ENCODE data around the gene GFM1.

The GFM1 gene

DNA sequence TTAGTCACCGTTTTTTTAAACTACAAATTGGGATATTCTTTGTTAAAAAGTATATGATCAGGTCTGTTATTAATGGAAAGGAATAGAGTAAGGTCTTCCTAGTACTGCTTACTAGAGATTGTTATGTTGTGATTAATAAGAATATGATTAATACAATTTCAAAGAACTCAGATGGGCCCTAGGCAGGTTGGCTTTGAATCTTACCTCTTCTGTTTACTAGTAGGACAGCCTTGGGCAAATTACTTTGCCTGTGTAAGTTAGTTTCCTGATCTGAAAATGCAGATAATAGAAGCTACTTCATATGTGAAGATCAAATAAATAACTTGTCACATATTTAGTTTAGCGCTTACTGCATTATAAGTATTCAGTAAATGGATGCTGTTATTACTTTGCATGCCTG, 6.9 kb downstream of the GFM1 start:
- no CpG with 5 or more reads among the region's 2 CpGs for WGBS (ENCODE audit: insufficient coverage, insufficient read length)
- H3K36me3 ChIP-seq (ENCODE audit: control insufficient read depth, insufficient read depth, low read length): peaks cover 3% of the 10 kb centered on the region; the same call in 1 of the 2 replicates
- no peak for DNase-seq (ENCODE audit: low read depth, low spot score)

DNA sequence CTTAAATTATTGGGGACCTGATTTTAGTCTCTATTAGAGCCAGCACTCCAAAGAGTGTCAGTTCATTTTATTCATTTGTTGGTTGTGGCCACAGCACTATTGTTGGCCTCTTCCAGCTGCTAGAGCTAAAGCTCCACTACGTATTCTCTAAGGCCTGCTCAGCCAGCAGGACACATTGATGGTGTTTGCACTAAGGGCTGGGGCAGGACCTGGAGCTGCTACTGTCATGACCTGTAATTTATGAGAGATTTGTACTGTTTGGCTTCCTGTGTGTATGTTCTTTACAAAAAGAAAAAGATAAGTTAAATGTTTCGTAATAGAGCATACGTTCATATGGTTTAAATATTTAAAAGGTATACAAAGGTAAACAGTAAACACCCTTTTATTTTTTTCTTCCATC, 8.1 kb downstream of the GFM1 start:
- no peak for DNase-seq (ENCODE audit: low read depth, low spot score)
- 100% methylated on average over 2 of the region's 3 CpGs for WGBS (ENCODE audit: insufficient coverage, insufficient read length)
- Histone ChIP-seq H3K27me3 (ENCODE audit: control insufficient read depth, insufficient read depth, low read length) (no peaks in the 10 kb centered on the region), H3K27ac (ENCODE audit: low read length) (no peak overlapping the region), H3K4me3 (ENCODE audit: low read length) (no peak overlapping the region), H3K4me1 (ENCODE audit: control insufficient read depth, insufficient read depth, low read length) (no peaks in the 10 kb centered on the region), H3K9me3 (ENCODE audit: control insufficient read depth, insufficient read depth, low read length) (no peaks in the 10 kb centered on the region), H3K36me3 (ENCODE audit: control insufficient read depth, insufficient read depth, low read length) (no peaks in the 10 kb centered on the region; the same call in 1 of the 2 replicates)

More for the DNA sequence above, 6.9 kb downstream of the GFM1 start:
- no peaks in the 10 kb centered on the region for H3K9me3 ChIP-seq (ENCODE audit: control insufficient read depth, insufficient read depth, low read length)
- no peak overlapping the region for H3K4me3 ChIP-seq (ENCODE audit: low read length)
- no peak overlapping the region for H3K27ac ChIP-seq (ENCODE audit: low read length)
- no peaks in the 10 kb centered on the region for H3K4me1 ChIP-seq (ENCODE audit: control insufficient read depth, insufficient read depth, low read length)
- H3K27me3 ChIP-seq (ENCODE audit: control insufficient read depth, insufficient read depth, low read length): no peaks in the 10 kb centered on the region

DNA sequence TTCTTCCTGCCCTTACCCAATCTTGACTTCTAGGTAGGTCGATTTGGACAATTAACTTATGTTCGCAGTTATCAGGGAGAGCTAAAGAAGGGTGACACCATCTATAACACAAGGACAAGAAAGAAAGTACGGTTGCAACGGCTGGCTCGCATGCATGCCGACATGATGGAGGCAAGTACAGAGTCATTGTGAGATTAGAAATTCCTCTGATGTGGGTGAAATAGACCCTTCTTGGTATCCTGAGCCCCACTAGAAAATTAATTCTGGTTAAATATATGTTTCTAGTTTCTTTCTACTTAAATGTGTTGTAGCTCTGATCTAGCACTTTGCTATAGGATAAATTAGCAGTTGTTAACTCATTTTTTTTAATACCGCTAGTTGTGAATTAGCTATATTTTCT, 14.6 kb downstream of the GFM1 start:
- Histone ChIP-seq H3K36me3 (ENCODE audit: control insufficient read depth, insufficient read depth, low read length) (no peaks in the 10 kb centered on the region; the same call in 1 of the 2 replicates), H3K4me1 (ENCODE audit: control insufficient read depth, insufficient read depth, low read length) (no peaks in the 10 kb centered on the region), H3K27ac (ENCODE audit: low read length) (no peak overlapping the region)

DNA sequence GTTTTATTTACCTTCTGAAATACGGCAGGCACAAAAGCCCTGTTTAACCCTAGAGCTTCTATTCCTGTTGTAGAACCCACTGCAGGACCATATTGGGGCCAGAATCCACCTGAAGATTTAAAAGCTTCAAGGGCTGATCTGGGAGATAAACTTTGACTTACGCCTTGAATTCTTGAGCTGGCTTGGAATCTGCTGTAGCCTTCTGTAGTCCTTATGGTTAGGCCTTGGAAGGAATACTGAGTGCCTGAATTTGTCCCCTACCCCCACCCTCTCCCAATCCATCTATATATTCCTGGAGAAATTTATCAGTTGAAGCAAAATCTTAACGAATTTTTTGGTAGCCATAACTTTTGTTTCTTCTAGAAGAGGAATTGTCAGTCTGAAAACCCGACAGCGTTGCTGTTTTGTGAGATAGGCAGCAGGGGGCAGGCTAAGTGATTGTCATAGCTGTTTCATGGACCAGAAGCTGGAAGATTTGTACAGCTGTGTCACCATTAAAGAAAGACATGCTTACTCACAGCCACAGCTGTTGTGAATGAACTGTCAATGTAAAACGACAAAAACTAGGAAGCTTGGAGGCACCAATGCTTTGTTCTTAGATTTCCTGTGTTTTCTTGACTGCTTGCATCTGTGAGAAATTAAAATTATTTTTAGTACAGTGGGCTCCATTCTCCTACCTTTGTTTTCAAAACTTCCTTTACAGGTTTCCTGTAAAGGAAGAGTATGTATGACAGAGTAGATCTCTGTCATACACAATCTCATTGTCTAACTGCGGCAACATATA, 15.3 kb downstream of the GFM1 start:
- WGBS (ENCODE audit: insufficient coverage, insufficient read length): no CpG with 5 or more reads among the region's 7 CpGs
- H3K27ac ChIP-seq (ENCODE audit: low read length): no peak overlapping the region
- DNase-seq (ENCODE audit: low read depth, low spot score): no peak

More for the DNA sequence above, 14.6 kb downstream of the GFM1 start:
- WGBS (ENCODE audit: insufficient coverage, insufficient read length): no CpG with 5 or more reads among the region's 7 CpGs
- H3K27me3 ChIP-seq (ENCODE audit: control insufficient read depth, insufficient read depth, low read length): no peaks in the 10 kb centered on the region
- no peak for DNase-seq (ENCODE audit: low read depth, low spot score)
- H3K9me3 ChIP-seq (ENCODE audit: control insufficient read depth, insufficient read depth, low read length): no peaks in the 10 kb centered on the region
- H3K4me3 ChIP-seq (ENCODE audit: low read length): no peak overlapping the region

DNA sequence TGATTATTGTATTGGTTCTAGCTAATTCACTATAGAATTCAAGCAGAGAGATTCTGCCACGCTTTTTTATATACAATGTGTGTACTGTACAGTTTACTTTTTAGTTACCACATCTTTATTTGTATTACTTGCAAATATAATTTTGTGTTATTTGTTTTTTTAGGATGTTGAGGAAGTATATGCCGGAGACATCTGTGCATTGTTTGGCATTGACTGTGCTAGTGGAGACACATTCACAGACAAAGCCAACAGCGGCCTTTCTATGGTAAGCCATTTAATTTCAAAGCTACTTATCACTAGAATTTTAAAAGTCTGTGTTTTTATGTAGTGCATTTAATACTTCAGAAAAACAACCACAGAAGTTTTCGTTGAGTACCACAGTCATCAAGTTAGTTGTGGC, 16.4 kb downstream of the GFM1 start:
- no peaks in the 10 kb centered on the region for H3K4me1 ChIP-seq (ENCODE audit: control insufficient read depth, insufficient read depth, low read length)
- no peaks in the 10 kb centered on the region; the same call in 1 of the 2 replicates for H3K36me3 ChIP-seq (ENCODE audit: control insufficient read depth, insufficient read depth, low read length)
- no CpG with 5 or more reads among the region's 4 CpGs for WGBS (ENCODE audit: insufficient coverage, insufficient read length)
- H3K27ac ChIP-seq (ENCODE audit: low read length): no peak overlapping the region
- no peaks in the 10 kb centered on the region for H3K9me3 ChIP-seq (ENCODE audit: control insufficient read depth, insufficient read depth, low read length)
- H3K27me3 ChIP-seq (ENCODE audit: control insufficient read depth, insufficient read depth, low read length): no peaks in the 10 kb centered on the region
- H3K4me3 ChIP-seq (ENCODE audit: low read length): no peak overlapping the region
- no peak for DNase-seq (ENCODE audit: low read depth, low spot score)

More for the DNA sequence above, 15.3 kb downstream of the GFM1 start:
- Histone ChIP-seq H3K4me3 (ENCODE audit: low read length) (no peak overlapping the region), H3K36me3 (ENCODE audit: control insufficient read depth, insufficient read depth, low read length) (no peaks in the 10 kb centered on the region; the same call in 1 of the 2 replicates), H3K4me1 (ENCODE audit: control insufficient read depth, insufficient read depth, low read length) (no peaks in the 10 kb centered on the region), H3K27me3 (ENCODE audit: control insufficient read depth, insufficient read depth, low read length) (no peaks in the 10 kb centered on the region), H3K9me3 (ENCODE audit: control insufficient read depth, insufficient read depth, low read length) (no peaks in the 10 kb centered on the region)

DNA sequence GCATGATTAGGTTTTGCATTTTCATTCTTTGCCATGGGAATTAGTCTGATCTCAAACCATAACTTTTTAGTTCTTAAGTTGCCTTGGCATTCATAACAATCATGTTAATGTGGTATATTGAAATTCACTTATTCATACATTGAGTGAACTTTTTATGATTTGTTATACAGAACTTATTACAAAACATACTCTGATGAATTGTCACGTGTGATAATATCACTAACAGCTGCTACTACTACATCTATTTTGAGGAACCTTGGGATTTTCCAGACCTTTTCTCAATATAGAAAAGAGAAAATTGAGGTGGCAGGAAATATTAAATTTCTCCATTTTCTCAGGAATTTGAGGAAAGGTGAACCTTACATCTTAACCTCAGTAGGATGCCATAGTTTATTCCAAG, 18.9 kb downstream of the GFM1 start:
- no CpG with 5 or more reads among the region's 1 CpG for WGBS (ENCODE audit: insufficient coverage, insufficient read length)
- Histone ChIP-seq H3K9me3 (ENCODE audit: control insufficient read depth, insufficient read depth, low read length) (no peaks in the 10 kb centered on the region), H3K4me1 (ENCODE audit: control insufficient read depth, insufficient read depth, low read length) (no peaks in the 10 kb centered on the region), H3K36me3 (ENCODE audit: control insufficient read depth, insufficient read depth, low read length) (no peaks in the 10 kb centered on the region; the same call in 1 of the 2 replicates), H3K27ac (ENCODE audit: low read length) (no peak overlapping the region), H3K4me3 (ENCODE audit: low read length) (no peak overlapping the region), H3K27me3 (ENCODE audit: control insufficient read depth, insufficient read depth, low read length) (no peaks in the 10 kb centered on the region)
- no peak for DNase-seq (ENCODE audit: low read depth, low spot score)

DNA sequence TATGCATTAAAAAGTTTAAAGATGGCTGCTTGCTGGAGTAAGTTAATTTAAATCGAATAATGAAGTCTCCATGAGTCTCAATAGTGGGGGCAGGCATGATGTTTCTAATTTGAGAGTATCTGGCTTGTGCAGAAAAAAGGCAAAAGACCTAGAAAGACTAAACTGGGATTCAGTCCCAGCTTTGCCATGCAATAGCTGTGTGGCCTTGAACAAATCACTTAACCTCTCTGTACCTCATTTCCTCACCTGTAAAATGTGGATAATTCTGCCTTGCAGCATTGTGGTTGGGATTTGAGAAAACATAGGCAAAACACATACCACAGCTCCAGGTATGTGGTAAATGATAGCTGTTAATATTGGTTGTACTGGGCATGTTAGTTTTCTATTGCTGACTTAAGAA, 19.5 kb downstream of the GFM1 start:
- H3K27ac ChIP-seq (ENCODE audit: low read length): no peak overlapping the region
- no peak overlapping the region for H3K4me3 ChIP-seq (ENCODE audit: low read length)
- no peaks in the 10 kb centered on the region for H3K4me1 ChIP-seq (ENCODE audit: control insufficient read depth, insufficient read depth, low read length)
- no peak for DNase-seq (ENCODE audit: low read depth, low spot score)
- whole genome bisulfite sequencing (ENCODE audit: insufficient coverage, insufficient read length): 100% methylated on average over 1 of the region's 1 CpG
- H3K36me3 ChIP-seq (ENCODE audit: control insufficient read depth, insufficient read depth, low read length): no peaks in the 10 kb centered on the region; the same call in 1 of the 2 replicates
- H3K9me3 ChIP-seq (ENCODE audit: control insufficient read depth, insufficient read depth, low read length): no peaks in the 10 kb centered on the region
- H3K27me3 ChIP-seq (ENCODE audit: control insufficient read depth, insufficient read depth, low read length): no peaks in the 10 kb centered on the region

DNA sequence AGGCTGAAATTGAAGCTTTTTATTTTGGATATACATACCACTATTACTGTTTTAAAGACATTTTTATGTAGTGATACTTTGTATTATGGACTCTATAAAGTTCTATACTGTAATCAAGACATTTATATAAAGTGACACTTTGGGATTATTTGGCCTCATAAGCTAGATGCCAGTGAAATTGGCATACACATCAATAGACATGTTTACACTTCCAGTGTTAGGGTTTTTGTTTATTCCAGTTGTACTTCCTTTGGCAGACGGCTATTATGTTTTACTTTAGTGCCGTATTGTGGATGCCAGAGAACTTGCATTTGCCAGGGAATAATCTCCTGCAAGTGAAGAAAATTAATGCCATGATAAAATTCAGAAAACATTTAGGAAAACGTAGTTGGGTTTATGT, 22.1 kb downstream of the GFM1 start:
- no peaks in the 10 kb centered on the region for H3K27me3 ChIP-seq (ENCODE audit: control insufficient read depth, insufficient read depth, low read length)
- no CpG with 5 or more reads among the region's 3 CpGs for WGBS (ENCODE audit: insufficient coverage, insufficient read length)
- no peak overlapping the region for H3K4me3 ChIP-seq (ENCODE audit: low read length)
- no peak overlapping the region for H3K27ac ChIP-seq (ENCODE audit: low read length)
- no peaks in the 10 kb centered on the region for H3K9me3 ChIP-seq (ENCODE audit: control insufficient read depth, insufficient read depth, low read length)
- no peak for DNase-seq (ENCODE audit: low read depth, low spot score)
- H3K4me1 ChIP-seq (ENCODE audit: control insufficient read depth, insufficient read depth, low read length): no peaks in the 10 kb centered on the region
- no peaks in the 10 kb centered on the region; the same call in 1 of the 2 replicates for H3K36me3 ChIP-seq (ENCODE audit: control insufficient read depth, insufficient read depth, low read length)

DNA sequence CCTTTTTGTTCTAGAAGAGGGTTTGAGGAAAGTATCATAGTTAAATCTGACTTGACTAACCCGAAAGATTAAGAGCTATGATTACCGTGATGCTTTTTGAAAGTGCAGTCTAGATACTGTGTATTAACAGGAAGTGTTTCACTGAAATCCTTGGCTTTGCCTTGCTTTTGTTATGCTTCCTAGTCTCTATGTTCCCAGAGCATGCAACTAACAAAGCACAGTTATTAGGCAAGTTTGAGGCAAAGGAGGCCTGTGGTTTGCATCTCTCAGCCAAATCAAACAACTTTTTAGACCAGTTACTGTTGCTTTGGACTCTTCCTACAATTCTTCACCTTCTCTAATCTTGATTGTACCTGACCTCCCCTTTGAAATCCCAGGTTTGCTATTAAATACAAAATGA, 24.2 kb downstream of the GFM1 start:
- WGBS (ENCODE audit: insufficient coverage, insufficient read length): no CpG with 5 or more reads among the region's 2 CpGs
- Histone ChIP-seq H3K4me3 (ENCODE audit: low read length) (no peak overlapping the region), H3K27ac (ENCODE audit: low read length) (no peak overlapping the region), H3K27me3 (ENCODE audit: control insufficient read depth, insufficient read depth, low read length) (no peaks in the 10 kb centered on the region), H3K4me1 (ENCODE audit: control insufficient read depth, insufficient read depth, low read length) (no peaks in the 10 kb centered on the region), H3K9me3 (ENCODE audit: control insufficient read depth, insufficient read depth, low read length) (no peaks in the 10 kb centered on the region), H3K36me3 (ENCODE audit: control insufficient read depth, insufficient read depth, low read length) (no peaks in the 10 kb centered on the region; the same call in 1 of the 2 replicates)
- DNase-seq (ENCODE audit: low read depth, low spot score): no peak

DNA sequence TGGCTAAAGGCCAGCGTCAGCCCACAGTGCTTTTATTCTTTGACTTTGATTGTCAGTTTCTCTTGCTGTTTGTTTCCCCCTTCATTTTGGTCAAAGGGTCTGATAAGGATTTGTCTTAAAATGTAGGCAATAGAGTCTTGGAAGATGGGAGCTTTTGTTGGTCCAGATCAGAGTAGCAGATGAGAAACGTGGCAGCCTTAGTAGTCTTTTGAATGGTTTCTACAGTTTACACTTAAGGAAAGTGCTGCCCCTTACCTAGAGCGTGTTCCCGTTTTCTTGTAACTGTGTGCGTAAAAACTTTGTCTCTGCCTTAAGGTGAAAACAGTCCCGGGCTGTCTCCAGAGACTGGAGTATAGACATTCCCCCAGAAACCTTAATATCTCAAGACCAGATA, 27.5 kb downstream of the GFM1 start:
- Histone ChIP-seq H3K4me1 (ENCODE audit: control insufficient read depth, insufficient read depth, low read length) (no peaks in the 10 kb centered on the region), H3K27ac (ENCODE audit: low read length) (no peak overlapping the region), H3K36me3 (ENCODE audit: control insufficient read depth, insufficient read depth, low read length) (no peaks in the 10 kb centered on the region; the same call in 1 of the 2 replicates), H3K4me3 (ENCODE audit: low read length) (peak overlapping the region; percentile 35; the same call in 1 of the 2 replicates), H3K27me3 (ENCODE audit: control insufficient read depth, insufficient read depth, low read length) (no peaks in the 10 kb centered on the region), H3K9me3 (ENCODE audit: control insufficient read depth, insufficient read depth, low read length) (no peaks in the 10 kb centered on the region)
- no peak for DNase-seq (ENCODE audit: low read depth, low spot score)
- no CpG with 5 or more reads among the region's 6 CpGs for WGBS (ENCODE audit: insufficient coverage, insufficient read length)

Measured in iPS DF 6.9 (cell line).